GM12878 (cell line): ENCODE results near the gene DOK1. TPM values are rescaled to one million over a fixed set of nuclear protein-coding genes. Genes with fewer than 3 reads are reported as not detected.
A peak's percentile ranks its signal among the peaks of the same experiment; 100 is the strongest.

Experiments
- ASH2L ChIP-seq: fragments of 300-600, 200-600 bp; sonication (generic); IDR thresholded peaks from 2 replicates; pipeline ENCODE4 v1.6.1; 2017; ENCODE audit warnings: low read depth, mild to moderate bottlenecking, borderline replicate concordance
- CHD4 ChIP-seq: fragments of 200-600 bp; sonication (generic); IDR thresholded peaks from 2 replicates; pipeline ENCODE4 v1.6.1; 2016; ENCODE audit warnings: mild to moderate bottlenecking
- DPF2 ChIP-seq: fragments of 450-650 bp; IDR thresholded peaks from 2 replicates; pipeline ENCODE4 v1.6.1; 2017; ENCODE audit warnings: mild to moderate bottlenecking
- EP300 ChIP-seq, 2 experiments: fragments of 150-350 bp in 1 of 2; IDR thresholded peaks; 2 replicates each; pipeline ENCODE4 v1.6.1; 2011 to 2012; ENCODE audit warnings: low read depth in 2 of 2, low read length in 2 of 2, borderline replicate concordance in 1 of 2, improper control_type of control experiment in 1 of 2, inconsistent platforms in 1 of 2; ENCODE audit not compliant: control insufficient read depth in 1 of 2
- HCFC1 ChIP-seq: fragments of 150-350 bp; IDR thresholded peaks from 2 replicates; pipeline ENCODE4 v1.6.1; 2014; ENCODE audit warnings: low read length
- HDAC6 ChIP-seq: fragments of 200-600 bp; sonication (generic); IDR thresholded peaks from one replicate; pipeline ENCODE4 v1.8.0; 2017; ENCODE audit warnings: antibody characterized with exemption; ENCODE audit not compliant: unreplicated experiment
- IKZF2 ChIP-seq, 2 experiments: fragments of 450-650 bp; IDR thresholded peaks; 2 replicates each; pipeline ENCODE4 v1.6.1; 2017; ENCODE audit warnings: mild to moderate bottlenecking in 2 of 2, moderate library complexity in 2 of 2
- IRF3 ChIP-seq: fragments of 450-650 bp; IDR thresholded peaks from 2 replicates; pipeline ENCODE4 v1.6.1; 2014; ENCODE audit warnings: mild to moderate bottlenecking
- MLLT1 ChIP-seq: fragments of 450-650 bp; IDR thresholded peaks from 2 replicates; pipeline ENCODE4 v1.6.1; 2016; ENCODE audit warnings: mild to moderate bottlenecking
- MXI1 ChIP-seq: fragments of 150-350 bp; IDR thresholded peaks from 2 replicates; pipeline ENCODE4 v1.6.1; 2011; ENCODE audit warnings: low read depth, mild to moderate bottlenecking, inconsistent platforms, low read length, improper control_type of control experiment
- NBN ChIP-seq: fragments of 450-650 bp; IDR thresholded peaks from 2 replicates; pipeline ENCODE4 v1.6.1; 2016
- NFYA ChIP-seq: IDR thresholded peaks from 2 replicates; pipeline ENCODE4 v1.6.1; 2011; ENCODE audit warnings: low read depth, mild to moderate bottlenecking, low read length, improper control_type of control experiment, borderline replicate concordance
- NKRF ChIP-seq: fragments of 450-650 bp; conservative IDR thresholded peaks from 2 replicates; pipeline ENCODE4 v1.6.1; 2017; ENCODE audit warnings: mild to moderate bottlenecking, moderate library complexity
- POLR2AphosphoS5 ChIP-seq: IDR thresholded peaks from 2 replicates; pipeline ENCODE4 v1.6.1; 2011; ENCODE audit warnings: mild to moderate bottlenecking, low read length, inconsistent platforms
- RAD21 ChIP-seq: IDR thresholded peaks from 2 replicates; pipeline ENCODE4 v1.6.1; 2011; ENCODE audit warnings: mild to moderate bottlenecking, low read depth, low read length, moderate library complexity; ENCODE audit not compliant: insufficient read depth
- RAD51 ChIP-seq: fragments of 450-650 bp; IDR thresholded peaks from 2 replicates; pipeline ENCODE4 v1.6.1; 2016; ENCODE audit warnings: moderate library complexity, mild to moderate bottlenecking, inconsistent platforms
- SMAD1 ChIP-seq: fragments of 450-650 bp; IDR thresholded peaks from 2 replicates; pipeline ENCODE4 v1.6.1; 2018; ENCODE audit warnings: mild to moderate bottlenecking, low read depth; ENCODE audit not compliant: partially characterized antibody
- SMC3 ChIP-seq: IDR thresholded peaks from 2 replicates; pipeline ENCODE4 v1.6.1; 2011; ENCODE audit warnings: low read length, improper control_type of control experiment, borderline replicate concordance
- SPI1 ChIP-seq: IDR thresholded peaks from 2 replicates; pipeline ENCODE4 v1.6.1; 2011; ENCODE audit warnings: low read depth, mild to moderate bottlenecking, low read length, moderate library complexity, borderline replicate concordance; ENCODE audit not compliant: insufficient read depth
- SRF ChIP-seq, 2 experiments: IDR thresholded peaks; 2 replicates each; pipeline ENCODE4 v1.6.1; 2011; ENCODE audit warnings: low read depth in 2 of 2, low read length in 2 of 2, mild to moderate bottlenecking in 1 of 2, moderate library complexity in 1 of 2
- STAT3 ChIP-seq: IDR thresholded peaks from 2 replicates; pipeline ENCODE4 v1.6.1; 2011; ENCODE audit warnings: low read depth, low read length, improper control_type of control experiment
- SUPT20H ChIP-seq: IDR thresholded peaks from 2 replicates; pipeline ENCODE4 v1.6.1; 2011; ENCODE audit warnings: low read depth, mild to moderate bottlenecking, low read length, moderate library complexity, borderline replicate concordance; ENCODE audit not compliant: control insufficient read depth
- WRNIP1 ChIP-seq: IDR thresholded peaks from 2 replicates; pipeline ENCODE4 v1.6.1; 2011; ENCODE audit warnings: low read depth, low read length, improper control_type of control experiment, borderline replicate concordance
- ZBED1 ChIP-seq: IDR thresholded peaks from 2 replicates; pipeline ENCODE4 v1.6.1; 2016; ENCODE audit warnings: borderline replicate concordance
- ZNF274 ChIP-seq: IDR thresholded peaks from one replicate; pipeline ENCODE4 v1.8.0; 2011; ENCODE audit not compliant: insufficient read length, insufficient read depth
- ZNF384 ChIP-seq: IDR thresholded peaks from 2 replicates; pipeline ENCODE4 v1.6.1; 2012; ENCODE audit warnings: low read depth, mild to moderate bottlenecking, low read length, improper control_type of control experiment, borderline replicate concordance
- ZNF622 ChIP-seq: fragments of 450-650 bp; IDR thresholded peaks from 2 replicates; pipeline ENCODE4 v1.6.1; 2017; ENCODE audit warnings: mild to moderate bottlenecking, inconsistent platforms
- polyA plus RNA-seq, 11 experiments: library from polyadenylated mRNA; depleted of rRNA in 4 of 11; unstranded in 6 of 11; stranded (reverse) in 5 of 11; fragments of >200 nt; fragmentation: Nextera tagmentation in 4 of 11; fragmentation: Illumina TruSeq in 1 of 11; extraction: Ambion mirVana in 4 of 11; extraction: Trizol in 1 of 11; gene quantifications; 1 replicate in 1 of 11; 2 replicates in 10 of 11; pipeline versions ENCODE4 v1.2.1 to v1.2.3, GENCODE V29; 2011 to 2016; ENCODE audit warnings: inconsistent platforms in 2 of 11, missing spikeins in 2 of 11, low read depth in 1 of 11
- total RNA-seq, 4 experiments: library from RNA; depleted of rRNA in 3 of 4; stranded (reverse); fragments of >200 nt in 3 of 4; fragmentation: Illumina TruSeq in 1 of 4; extraction: Trizol in 1 of 4; gene quantifications; 2 replicates each; pipeline versions ENCODE4 v1.2.1 to v1.2.3, GENCODE V29; 2013 to 2021

The DOK1 gene
- total and polyA plus RNA-seq, 10 of the 15 experiments (the other 5 are each of a cell fraction or from before 2014, with no cell fraction given), result 1.4 to 104 (median 59.7) TPM

GRCh38 chr2:74554820-74555531 lies 456 bp downstream of the DOK1 start (continued):
- TF ChIP-seq ASH2L, result no peak
- no peak for TF ChIP-seq ZNF622
- peak; percentile 35; the same call in 1 of the 2 replicates for TF ChIP-seq POLR2AphosphoS5
- peak; percentile 44; the same call in 1 of the 2 replicates for TF ChIP-seq MXI1
- TF ChIP-seq NBN, result no peak
- TF ChIP-seq RAD21, result no peak
- TF ChIP-seq DPF2, result 0 out of 2 replicates have a peak, but pooled peaks have one; percentile 38
- no peak for TF ChIP-seq EP300 (IDR thresholded peaks at IDR 0.05; ENCODE audit: borderline replicate concordance in 1 of 2, control insufficient read depth in 1 of 2, low read depth in 2 of 2, low read length in 2 of 2)
- no peak for TF ChIP-seq ZBED1
- TF ChIP-seq IRF3, result no peak
- TF ChIP-seq RAD51, result no peak
- 0 out of 2 replicates have a peak, but pooled peaks have one; percentile 39 for TF ChIP-seq NKRF
- TF ChIP-seq CHD4, result no peak
- TF ChIP-seq IKZF2 (IDR thresholded peaks at IDR 0.05), result peak in 1 of 2 experiments; percentile 34
- TF ChIP-seq SRF (IDR thresholded peaks at IDR 0.05; ENCODE audit: low read depth in 2 of 2, low read length in 2 of 2), result no peak
- TF ChIP-seq NFYA, result no peak
- no peak for TF ChIP-seq ZNF384
- TF ChIP-seq HDAC6, result no peak
- no peak for TF ChIP-seq WRNIP1
- 0 out of 2 replicates have a peak, but pooled peaks have one; percentile 23 for TF ChIP-seq HCFC1
- TF ChIP-seq SPI1, result no peak
- TF ChIP-seq STAT3, result no peak
- no peak for TF ChIP-seq ZNF274
- peak; percentile 33; the same call in 1 of the 2 replicates for TF ChIP-seq MLLT1
- no peak for TF ChIP-seq SMAD1
- TF ChIP-seq SMC3, result no peak
- no peak for TF ChIP-seq SUPT20H
